Measurements from ENCODE around the gene OR5D14.

OR5D14 gene

GRCh38 chr11:55806248-55806647 is 10.9 kb downstream of the OR5D14 start:
- H3K79me1 ChIP-seq (ENCODE audit: low read depth, low read length), result no peaks in the 10 kb centered on the region
- H2AK5ac ChIP-seq (ENCODE audit: low read depth, low read length), result no peak overlapping the region
- H3K23ac ChIP-seq (ENCODE audit: low read depth, low read length, poor library complexity), result no peak overlapping the region
- H4K91ac ChIP-seq (ENCODE audit: low read depth, low read length, poor library complexity), result no peak overlapping the region
- H3K9ac ChIP-seq (ENCODE audit: low read depth, low read length, poor library complexity), result no peak overlapping the region
- no peak overlapping the region for H2BK15ac ChIP-seq (ENCODE audit: low read length)
- no peak overlapping the region for H2BK120ac ChIP-seq (ENCODE audit: low read depth, low read length)
- H3K4me3 ChIP-seq (ENCODE audit: low read length in 2 of 2), result no peak overlapping the region
- H4K8ac ChIP-seq (ENCODE audit: low read depth, low read length), result no peak overlapping the region
- no peaks in the 10 kb centered on the region for H3K36me3 ChIP-seq (replicated peaks in 1 of 2; ENCODE audit: control insufficient read depth in 2 of 2, insufficient read depth in 2 of 2, low read length in 2 of 2)
- H3K14ac ChIP-seq (ENCODE audit: low read length), result no peak overlapping the region
- H3K18ac ChIP-seq (ENCODE audit: low read length), result no peak overlapping the region
- H3K9me3 ChIP-seq (replicated peaks in 1 of 2; ENCODE audit: control insufficient read depth in 2 of 2, insufficient read depth in 1 of 2, low read depth in 1 of 2, low read length in 2 of 2), result peaks cover 0 to 11% of the 10 kb centered on the region in 2 donors
- H3K27ac ChIP-seq (replicated peaks; ENCODE audit: low read length), result no peak overlapping the region
- no peak overlapping the region for H3K4ac ChIP-seq (ENCODE audit: low read length)
- H2BK5ac ChIP-seq (ENCODE audit: low read length), result no peak overlapping the region
- no peak overlapping the region for H3K4me2 ChIP-seq (ENCODE audit: insufficient read depth, low read length, poor library complexity, severe bottlenecking)
- WGBS, 2 donors (ENCODE audit: extremely low coverage in 2 of 2, insufficient read length in 2 of 2, insufficient replicate concordance in 1 of 2), result no CpG with 5 or more reads among the region's 1 CpG
- H2BK12ac ChIP-seq (ENCODE audit: low read length), result no peak overlapping the region
- no peak for DNase-seq (ENCODE audit: low spot score)
- no peaks in the 10 kb centered on the region for H3K4me1 ChIP-seq (ENCODE audit: control insufficient read depth in 2 of 2, insufficient read depth in 1 of 2, low read depth in 1 of 2, low read length in 2 of 2)
- H2AFZ ChIP-seq (ENCODE audit: low read length), result no peak overlapping the region
- no peaks in the 10 kb centered on the region for H3K27me3 ChIP-seq (ENCODE audit: control insufficient read depth in 3 of 3, insufficient read depth in 3 of 3, low read depth in 1 of 3, low read length in 3 of 3)

GRCh38 chr11:55811067-55811466 is 15.7 kb downstream of the OR5D14 start, which contains the start of gene OR5L1:
Gene OR5L1, plus strand, starts transcription at chr11:55811367. Its CDS starts 100 bp downstream, at chr11:55811467.
- Histone ChIP-seq H3K27me3 (ENCODE audit: control insufficient read depth in 3 of 3, insufficient read depth in 3 of 3, low read depth in 1 of 3, low read length in 3 of 3) (no peaks in the 10 kb centered on the region), H3K18ac (ENCODE audit: low read length) (no peak within 1 kb of the TSS), H2AFZ (ENCODE audit: low read length) (no peak within 1 kb of the TSS), H3K4me1 (ENCODE audit: control insufficient read depth in 2 of 2, insufficient read depth in 1 of 2, low read depth in 1 of 2, low read length in 2 of 2) (no peaks in the 10 kb centered on the region), H3K9ac (ENCODE audit: low read depth, low read length, poor library complexity) (no peak within 1 kb of the TSS), H2BK15ac (ENCODE audit: low read length) (no peak within 1 kb of the TSS), H3K14ac (ENCODE audit: low read length) (no peak within 1 kb of the TSS), H3K36me3 (replicated peaks in 1 of 2; ENCODE audit: control insufficient read depth in 2 of 2, insufficient read depth in 2 of 2, low read length in 2 of 2) (no peaks in the 10 kb centered on the region), H3K9me3 (replicated peaks in 1 of 2; ENCODE audit: control insufficient read depth in 2 of 2, insufficient read depth in 1 of 2, low read depth in 1 of 2, low read length in 2 of 2) (peaks cover 0 to 10% of the 10 kb centered on the region in 2 donors), H2BK12ac (ENCODE audit: low read length) (no peak within 1 kb of the TSS), H3K4me3 (ENCODE audit: low read length in 2 of 2) (no peak within 1 kb of the TSS), H3K27ac (replicated peaks; ENCODE audit: low read length) (no peak within 1 kb of the TSS), H3K79me1 (ENCODE audit: low read depth, low read length) (no peaks in the 10 kb centered on the region), H3K23ac (ENCODE audit: low read depth, low read length, poor library complexity) (no peak within 1 kb of the TSS), H3K4me2 (ENCODE audit: insufficient read depth, low read length, poor library complexity, severe bottlenecking) (no peak within 1 kb of the TSS), H4K8ac (ENCODE audit: low read depth, low read length) (no peak within 1 kb of the TSS), H2BK5ac (ENCODE audit: low read length) (no peak within 1 kb of the TSS), H4K91ac (ENCODE audit: low read depth, low read length, poor library complexity) (no peak within 1 kb of the TSS), H2AK5ac (ENCODE audit: low read depth, low read length) (no peak within 1 kb of the TSS), H3K4ac (ENCODE audit: low read length) (no peak within 1 kb of the TSS), H2BK120ac (ENCODE audit: low read depth, low read length) (no peak within 1 kb of the TSS)
- WGBS, 2 donors (ENCODE audit: extremely low coverage in 2 of 2, insufficient read length in 2 of 2, insufficient replicate concordance in 1 of 2), result no CpG with 5 or more reads among the region's 1 CpG
- no peak for DNase-seq (ENCODE audit: low spot score)

GRCh38 chr11:55819330-55819729 is 24.0 kb downstream of the OR5D14 start, which contains the start of gene OR5D18:
Gene OR5D18, plus strand, starts transcription at chr11:55819630. Its CDS starts 0 bp downstream, at chr11:55819630.
- Histone ChIP-seq H3K36me3 (replicated peaks in 1 of 2; ENCODE audit: control insufficient read depth in 2 of 2, insufficient read depth in 2 of 2, low read length in 2 of 2) (no peaks in the 10 kb centered on the region), H2BK120ac (ENCODE audit: low read depth, low read length) (no peak within 1 kb of the TSS), H2AFZ (ENCODE audit: low read length) (no peak within 1 kb of the TSS), H3K9ac (ENCODE audit: low read depth, low read length, poor library complexity) (no peak within 1 kb of the TSS), H2BK15ac (ENCODE audit: low read length) (no peak within 1 kb of the TSS), H3K27me3 (ENCODE audit: control insufficient read depth in 3 of 3, insufficient read depth in 3 of 3, low read depth in 1 of 3, low read length in 3 of 3) (no peaks in the 10 kb centered on the region), H2BK12ac (ENCODE audit: low read length) (no peak within 1 kb of the TSS), H3K18ac (ENCODE audit: low read length) (no peak within 1 kb of the TSS), H3K27ac (replicated peaks; ENCODE audit: low read length) (no peak within 1 kb of the TSS), H4K8ac (ENCODE audit: low read depth, low read length) (no peak within 1 kb of the TSS), H3K4me3 (ENCODE audit: low read length in 2 of 2) (no peak within 1 kb of the TSS), H4K91ac (ENCODE audit: low read depth, low read length, poor library complexity) (no peak within 1 kb of the TSS), H3K9me3 (replicated peaks in 1 of 2; ENCODE audit: control insufficient read depth in 2 of 2, insufficient read depth in 1 of 2, low read depth in 1 of 2, low read length in 2 of 2) (peaks cover 0 to 12% of the 10 kb centered on the region in 2 donors), H3K4me1 (ENCODE audit: control insufficient read depth in 2 of 2, insufficient read depth in 1 of 2, low read depth in 1 of 2, low read length in 2 of 2) (no peaks in the 10 kb centered on the region), H3K79me1 (ENCODE audit: low read depth, low read length) (no peaks in the 10 kb centered on the region), H2BK5ac (ENCODE audit: low read length) (no peak within 1 kb of the TSS), H3K14ac (ENCODE audit: low read length) (no peak within 1 kb of the TSS), H3K4me2 (ENCODE audit: insufficient read depth, low read length, poor library complexity, severe bottlenecking) (no peak within 1 kb of the TSS), H3K4ac (ENCODE audit: low read length) (no peak within 1 kb of the TSS), H3K23ac (ENCODE audit: low read depth, low read length, poor library complexity) (no peak within 1 kb of the TSS), H2AK5ac (ENCODE audit: low read depth, low read length) (no peak within 1 kb of the TSS)
- no peak for DNase-seq (ENCODE audit: low spot score)
- WGBS, 2 donors (ENCODE audit: extremely low coverage in 2 of 2, insufficient read length in 2 of 2, insufficient replicate concordance in 1 of 2), result no CpG with 5 or more reads among the region's 5 CpGs

- Histone ChIP-seq H2AK5ac (ENCODE audit: low read depth, low read length) (no peak within 1 kb of the TSS), H3K9me3 (replicated peaks in 1 of 2; ENCODE audit: control insufficient read depth in 2 of 2, insufficient read depth in 1 of 2, low read depth in 1 of 2, low read length in 2 of 2) (peaks cover 0 to 17% of the 10 kb centered on the region in 2 donors), H3K9ac (ENCODE audit: low read depth, low read length, poor library complexity) (no peak within 1 kb of the TSS), H2BK12ac (ENCODE audit: low read length) (no peak within 1 kb of the TSS), H2AFZ (ENCODE audit: low read length) (no peak within 1 kb of the TSS), H3K23ac (ENCODE audit: low read depth, low read length, poor library complexity) (no peak within 1 kb of the TSS), H3K4me3 (ENCODE audit: low read length in 2 of 2) (no peak within 1 kb of the TSS), H4K91ac (ENCODE audit: low read depth, low read length, poor library complexity) (no peak within 1 kb of the TSS), H3K18ac (ENCODE audit: low read length) (no peak within 1 kb of the TSS), H3K36me3 (replicated peaks in 1 of 2; ENCODE audit: control insufficient read depth in 2 of 2, insufficient read depth in 2 of 2, low read length in 2 of 2) (no peaks in the 10 kb centered on the region), H2BK120ac (ENCODE audit: low read depth, low read length) (no peak within 1 kb of the TSS), H2BK15ac (ENCODE audit: low read length) (no peak within 1 kb of the TSS), H3K79me1 (ENCODE audit: low read depth, low read length) (no peaks in the 10 kb centered on the region), H3K27me3 (ENCODE audit: control insufficient read depth in 3 of 3, insufficient read depth in 3 of 3, low read depth in 1 of 3, low read length in 3 of 3) (no peaks in the 10 kb centered on the region), H3K27ac (replicated peaks; ENCODE audit: low read length) (no peak within 1 kb of the TSS), H2BK5ac (ENCODE audit: low read length) (no peak within 1 kb of the TSS), H3K14ac (ENCODE audit: low read length) (no peak within 1 kb of the TSS), H3K4me2 (ENCODE audit: insufficient read depth, low read length, poor library complexity, severe bottlenecking) (no peak within 1 kb of the TSS), H4K8ac (ENCODE audit: low read depth, low read length) (no peak within 1 kb of the TSS), H3K4me1 (ENCODE audit: control insufficient read depth in 2 of 2, insufficient read depth in 1 of 2, low read depth in 1 of 2, low read length in 2 of 2) (no peaks in the 10 kb centered on the region), H3K4ac (ENCODE audit: low read length) (no peak within 1 kb of the TSS)
- no peak for DNase-seq (ENCODE audit: low spot score)
These were observed 31.6 kb downstream of the OR5D14 start, which contains the start of gene OR5L2 for GRCh38 chr11:55826919-55827318. Gene OR5L2, plus strand, starts transcription at chr11:55827219. Its CDS starts 0 bp downstream, at chr11:55827219.

All from neuronal stem cell (in vitro differentiated cells).